Measurements from ENCODE around the gene DLEC1.

DLEC1 gene

DNA sequence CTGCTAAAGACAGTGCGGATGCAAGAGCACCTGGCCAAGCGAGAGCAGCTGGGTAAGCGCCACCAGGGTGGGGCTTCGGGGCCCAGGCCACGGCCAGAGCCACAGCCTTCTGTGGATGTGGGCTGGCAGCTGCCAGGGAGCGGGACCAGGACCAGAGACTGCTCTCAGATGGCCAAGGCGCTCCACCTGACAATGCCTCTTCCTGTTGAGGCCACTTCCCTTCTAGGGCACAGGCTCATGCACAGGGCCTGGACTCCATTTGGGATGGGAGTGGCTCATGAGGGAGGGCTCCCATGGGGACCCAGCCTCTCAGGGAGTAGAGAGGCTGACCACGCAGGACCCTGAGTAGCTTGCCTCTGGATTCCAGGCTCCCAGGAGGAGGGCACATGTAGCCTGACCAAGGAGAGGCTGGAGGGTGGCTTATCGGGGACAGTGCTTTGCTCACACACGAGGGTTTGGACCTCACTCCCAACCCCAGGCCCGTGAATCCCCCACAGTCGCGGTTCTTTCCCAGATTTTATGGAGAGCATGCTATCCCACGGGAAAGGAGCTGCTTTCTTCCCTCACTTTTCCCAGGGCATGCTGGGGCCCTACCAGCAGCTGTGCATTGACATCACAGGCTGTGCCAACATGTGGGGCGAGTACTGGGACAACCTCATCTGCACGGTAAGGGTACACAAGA lies 72.8 kb downstream of the DLEC1 start:
- Mint-ChIP-seq H3K4me3 (no peak overlapping the region), H3K27ac (no peak overlapping the region), H3K27me3 (peaks cover 4 to 11% of the 10 kb centered on the region in 2 donors), H3K4me1 (peaks cover 15 to 20% of the 10 kb centered on the region in 2 donors), H3K36me3 (no peaks in the 10 kb centered on the region), H3K9me3 (no peaks in the 10 kb centered on the region)
- DNase-seq = no peak
- ATAC-seq (replicated peaks) = no peak

DNA sequence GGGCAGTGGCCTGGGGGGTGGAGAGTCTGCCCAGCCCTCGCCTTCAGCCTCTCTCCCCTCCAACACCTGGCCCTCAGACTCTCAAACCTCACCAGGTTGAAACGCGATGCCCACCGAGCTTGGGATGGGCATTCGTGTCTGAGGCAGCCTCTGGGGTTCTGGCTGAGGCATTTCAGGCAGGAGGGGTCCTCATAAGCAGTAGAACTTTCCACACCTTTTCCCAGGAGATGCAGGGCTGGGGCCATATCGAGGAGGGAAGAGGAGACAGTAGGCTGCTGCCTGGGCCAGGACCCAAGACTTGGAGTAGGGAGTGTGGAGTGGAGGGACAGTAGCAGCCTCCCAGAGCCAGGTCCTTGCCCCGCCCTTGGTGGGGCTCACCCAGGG lies 73.4 kb downstream of the DLEC1 start:
- Mint-ChIP-seq H3K9me3 (no peaks in the 10 kb centered on the region), H3K36me3 (peaks cover 0 to 4% of the 10 kb centered on the region in 2 donors), H3K27me3 (peaks cover 4 to 10% of the 10 kb centered on the region in 2 donors), H3K4me3 (no peak overlapping the region), H3K27ac (no peak overlapping the region), H3K4me1 (peaks cover 15 to 20% of the 10 kb centered on the region in 2 donors)
- DNase-seq (no peak), ATAC-seq (replicated peaks) (no peak)

DNA sequence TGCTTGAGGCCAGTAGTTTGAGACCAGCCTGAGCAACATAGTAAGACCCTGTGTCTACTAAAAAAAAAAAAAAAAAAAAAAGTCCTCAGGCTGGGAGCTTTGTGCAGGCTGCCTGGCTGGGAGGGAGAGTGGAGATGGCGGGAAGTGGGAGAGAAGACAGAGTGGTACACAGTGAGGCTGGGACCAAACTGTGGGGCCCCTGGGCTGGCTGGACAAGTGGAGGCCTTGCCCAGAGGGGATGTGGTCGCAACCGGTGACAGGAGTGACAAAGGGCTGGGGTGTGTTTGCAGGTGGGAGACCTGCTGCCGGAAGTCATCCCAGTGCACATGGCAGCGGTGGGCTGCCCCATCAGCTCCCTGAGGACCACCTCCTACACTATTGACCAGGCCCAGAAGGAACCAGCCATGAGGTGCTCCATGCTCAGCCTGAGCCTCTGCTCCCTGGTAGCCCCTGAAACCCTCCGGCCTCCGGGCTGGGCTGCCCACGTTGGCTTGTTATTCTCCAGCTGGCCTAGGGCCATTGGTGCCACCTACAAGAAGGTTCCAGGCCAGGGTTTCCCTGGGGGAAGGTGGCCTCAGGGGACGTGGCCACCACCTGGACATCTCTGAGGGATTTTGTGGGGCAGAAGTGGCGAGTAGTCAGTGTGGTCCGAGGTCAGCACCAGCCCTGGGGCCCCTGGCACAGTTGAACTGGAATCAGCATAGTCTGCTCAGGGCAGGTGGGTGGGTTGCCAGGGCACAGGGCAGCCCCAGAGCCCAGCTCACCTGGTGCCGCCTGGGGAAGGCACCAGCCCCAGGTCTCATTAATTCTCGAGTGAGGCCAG lies 75.3 kb downstream of the DLEC1 start:
- no peak for DNase-seq
- no peak overlapping the region for H3K27ac Mint-ChIP-seq
- peaks cover 16% of the 10 kb centered on the region in 2 donors for H3K36me3 Mint-ChIP-seq
- H3K4me3 Mint-ChIP-seq = no peak overlapping the region
- H3K27me3 Mint-ChIP-seq = no peaks in the 10 kb centered on the region
- peaks cover 24 to 26% of the 10 kb centered on the region in 2 donors for H3K4me1 Mint-ChIP-seq
- ATAC-seq (replicated peaks) = peak; percentile 8 to 12
- H3K9me3 Mint-ChIP-seq = no peaks in the 10 kb centered on the region

DNA sequence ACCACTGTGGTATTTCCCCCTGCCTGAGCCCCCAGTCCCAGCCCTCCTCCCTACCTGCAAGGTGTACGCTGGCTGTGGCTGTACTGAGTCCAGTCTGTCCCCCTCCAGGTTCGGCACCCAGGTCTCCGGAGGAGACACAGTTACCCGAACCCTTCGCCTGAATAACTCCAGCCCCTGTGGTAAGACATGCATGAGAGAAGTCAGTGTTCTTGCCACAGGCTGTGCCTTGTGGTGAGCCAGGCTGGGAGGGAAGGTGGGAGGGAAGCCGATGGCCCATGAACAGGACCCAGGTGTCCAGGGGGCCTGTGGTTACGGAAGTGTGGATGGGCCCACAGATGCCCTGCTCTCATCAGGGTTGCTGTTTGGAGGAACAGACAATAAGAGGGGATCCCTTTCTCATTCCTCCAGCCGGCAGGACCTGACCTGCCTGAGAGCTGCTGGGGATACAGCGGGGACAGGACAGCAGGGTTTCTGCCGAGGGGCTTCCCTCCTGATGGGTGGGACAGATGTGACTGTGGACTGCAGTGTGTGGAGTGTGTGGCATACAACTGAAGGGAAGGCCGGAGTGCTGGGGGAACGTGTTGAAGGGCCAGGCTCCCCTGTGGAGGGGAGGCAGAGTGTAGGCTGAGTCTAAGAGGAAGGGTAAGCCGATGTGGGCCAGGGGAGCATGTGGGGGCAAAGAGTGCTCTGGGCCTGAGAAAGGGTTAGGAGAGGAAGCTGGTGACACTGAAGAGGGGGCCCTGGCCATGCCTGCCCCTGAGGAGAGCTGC lies 76.1 kb downstream of the DLEC1 start:
- Mint-ChIP-seq H3K27ac (peak overlapping the region; percentile 83), H3K27me3 (no peaks in the 10 kb centered on the region), H3K4me3 (peak overlapping the region in 1 of 2 donors; percentile 13), H3K4me1 (peaks cover 24 to 26% of the 10 kb centered on the region in 2 donors), H3K9me3 (no peaks in the 10 kb centered on the region), H3K36me3 (peaks cover 19 to 21% of the 10 kb centered on the region in 2 donors)
- ATAC-seq (replicated peaks) (peak; percentile 44 to 58), DNase-seq (peak; percentile 19)

GRCh38 chr3:38115645-38116427 lies 76.8 kb downstream of the DLEC1 start:
- ATAC-seq (replicated peaks) = peak; percentile 31 to 54
- peak overlapping the region; percentile 65 for H3K27ac Mint-ChIP-seq
- H3K36me3 Mint-ChIP-seq = peaks cover 27% of the 10 kb centered on the region in 2 donors
- H3K9me3 Mint-ChIP-seq = no peaks in the 10 kb centered on the region
- H3K27me3 Mint-ChIP-seq = no peaks in the 10 kb centered on the region
- no peak for DNase-seq
- H3K4me1 Mint-ChIP-seq = peaks cover 24 to 30% of the 10 kb centered on the region in 2 donors
- H3K4me3 Mint-ChIP-seq = peak overlapping the region in 1 of 2 donors; percentile 13

- no peak overlapping the region for H3K4me3 Mint-ChIP-seq
Measured at GRCh38 chr3:38116471-38117162, 77.6 kb downstream of the DLEC1 start.

GRCh38 chr3:38117163-38117716 lies 78.2 kb downstream of the DLEC1 start:
- Mint-ChIP-seq H3K4me1 (peaks cover 24 to 33% of the 10 kb centered on the region in 2 donors), H3K27ac (peak overlapping the region; percentile 69), H3K27me3 (no peaks in the 10 kb centered on the region), H3K9me3 (no peaks in the 10 kb centered on the region), H3K36me3 (peaks cover 31 to 36% of the 10 kb centered on the region in 2 donors), H3K4me3 (no peak overlapping the region)
- ATAC-seq (replicated peaks) = no peak
- DNase-seq = no peak

More at GRCh38 chr3:38116471-38117162, 77.6 kb downstream of the DLEC1 start:
- Mint-ChIP-seq H3K36me3 (peaks cover 27 to 30% of the 10 kb centered on the region in 2 donors), H3K27me3 (no peaks in the 10 kb centered on the region), H3K9me3 (no peaks in the 10 kb centered on the region), H3K27ac (no peak overlapping the region), H3K4me1 (peaks cover 24 to 33% of the 10 kb centered on the region in 2 donors)
- ATAC-seq (replicated peaks) (no peak), DNase-seq (no peak)

- H3K4me3 Mint-ChIP-seq = no peak overlapping the region
- H3K27ac Mint-ChIP-seq = peak overlapping the region; percentile 22
- H3K36me3 Mint-ChIP-seq = peaks cover 34 to 42% of the 10 kb centered on the region in 2 donors
- DNase-seq (peak; percentile 46), ATAC-seq (replicated peaks) (peak; percentile 78 to 81)
- H3K4me1 Mint-ChIP-seq = peaks cover 24 to 33% of the 10 kb centered on the region in 2 donors
- no peaks in the 10 kb centered on the region for H3K27me3 Mint-ChIP-seq
- no peaks in the 10 kb centered on the region for H3K9me3 Mint-ChIP-seq
Measured at GRCh38 chr3:38117748-38118420, 78.9 kb downstream of the DLEC1 start.

GRCh38 chr3:38118421-38119247 lies 79.6 kb downstream of the DLEC1 start:
- no peak overlapping the region for H3K4me3 Mint-ChIP-seq
- peak overlapping the region; percentile 22 for H3K27ac Mint-ChIP-seq
- ATAC-seq (replicated peaks) = no peak
- H3K4me1 Mint-ChIP-seq = peaks cover 24 to 33% of the 10 kb centered on the region in 2 donors
- no peak for DNase-seq
- no peaks in the 10 kb centered on the region for H3K9me3 Mint-ChIP-seq
- peaks cover 39 to 47% of the 10 kb centered on the region in 2 donors for H3K36me3 Mint-ChIP-seq
- H3K27me3 Mint-ChIP-seq = no peaks in the 10 kb centered on the region

- Mint-ChIP-seq H3K4me1 (peaks cover 24 to 33% of the 10 kb centered on the region in 2 donors), H3K9me3 (no peaks in the 10 kb centered on the region), H3K4me3 (no peak overlapping the region), H3K27ac (peak overlapping the region; percentile 6), H3K36me3 (peaks cover 39 to 47% of the 10 kb centered on the region in 2 donors), H3K27me3 (no peaks in the 10 kb centered on the region)
- no peak for DNase-seq
- ATAC-seq (replicated peaks) = no peak
Measured at GRCh38 chr3:38119248-38119544, 80.2 kb downstream of the DLEC1 start.

DNA sequence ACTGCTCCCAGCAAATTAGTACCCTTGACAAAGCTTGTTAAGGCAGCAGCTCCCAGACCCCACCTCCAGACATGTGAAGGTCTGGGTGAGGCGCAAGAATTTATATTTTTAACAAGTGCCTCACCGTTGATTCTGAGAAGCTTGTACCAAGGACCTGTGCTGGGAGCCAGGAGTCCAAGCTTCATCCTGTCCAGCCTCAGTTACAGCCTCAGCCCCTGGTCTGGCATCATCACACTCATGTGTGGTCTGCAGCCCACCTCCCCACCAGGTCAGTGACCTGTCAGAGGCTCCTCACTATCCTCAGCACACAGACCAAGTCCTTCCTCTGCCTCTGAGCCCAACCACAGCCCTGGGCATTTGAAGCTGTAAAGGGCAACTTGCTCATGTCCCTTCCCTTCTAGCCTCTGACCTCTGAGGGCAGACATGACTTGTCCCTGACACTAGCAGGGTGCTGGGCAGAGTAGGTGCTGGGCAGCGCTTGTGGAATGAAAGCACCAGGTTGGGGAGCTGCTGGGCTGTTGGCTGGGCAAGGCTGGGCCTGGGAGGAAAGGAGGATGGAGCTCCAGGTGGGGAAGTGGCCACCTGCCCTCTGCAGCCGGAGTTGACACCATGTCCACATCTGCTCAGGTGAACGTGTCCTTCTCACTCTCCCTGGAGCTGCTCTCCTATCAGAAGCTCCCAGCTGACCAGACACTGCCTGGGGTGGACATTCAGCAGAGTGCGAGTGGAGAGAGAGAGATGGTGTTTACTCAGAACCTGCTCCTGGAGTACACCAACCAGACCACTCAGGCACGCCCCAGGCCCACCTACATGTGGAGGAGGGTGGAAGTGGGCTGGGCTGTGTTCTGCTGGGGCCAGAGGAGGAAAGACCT lies 81.0 kb downstream of the DLEC1 start:
- Mint-ChIP-seq H3K4me3 (no peak overlapping the region), H3K9me3 (no peaks in the 10 kb centered on the region)
- DNase-seq = no peak

More for the DNA sequence above, 81.0 kb downstream of the DLEC1 start:
- no peaks in the 10 kb centered on the region for H3K27me3 Mint-ChIP-seq
- peaks cover 43 to 52% of the 10 kb centered on the region in 2 donors for H3K36me3 Mint-ChIP-seq
- no peak for ATAC-seq (replicated peaks)
- H3K27ac Mint-ChIP-seq = no peak overlapping the region
- H3K4me1 Mint-ChIP-seq = peaks cover 20 to 26% of the 10 kb centered on the region in 2 donors
